Spleen (tissue), 7 donors: Measurements from ENCODE around the gene HSD17B12.

Experiments
- POLR2A ChIP-seq, 3 donors: fragments of 450-650 bp; IDR thresholded peaks; one replicate each; pipeline ENCODE4 v1.5.1; 2017; ENCODE audit warnings: antibody characterized with exemption in 3 of 3, mild to moderate bottlenecking in 1 of 3
- TF ChIP-seq, protein P1 (sequence below), 11 experiments: fragments of 200-600 bp in 7 of 11; fragments of 450-650 bp in 4 of 11; sonication (generic) in 4 of 11; IDR thresholded peaks in 8 of 11; conservative IDR thresholded peaks in 3 of 11; 1 replicate in 7 of 11; 2 replicates in 4 of 11; pipeline versions ENCODE4 v1.4.0 to v1.8.0; 2016 to 2021; ENCODE audit warnings: antibody characterized with exemption in 11 of 11, inconsistent platforms in 4 of 11, mild to moderate bottlenecking in 1 of 11
- donor health status: DM: no; HTN: no; CAD: no; lungs with moderate emphysema.
- donor health status: DM: no; HTN: no; CAD: no.
- donor health status: DM: no; HTN: no; CAD: no.

DNA sequence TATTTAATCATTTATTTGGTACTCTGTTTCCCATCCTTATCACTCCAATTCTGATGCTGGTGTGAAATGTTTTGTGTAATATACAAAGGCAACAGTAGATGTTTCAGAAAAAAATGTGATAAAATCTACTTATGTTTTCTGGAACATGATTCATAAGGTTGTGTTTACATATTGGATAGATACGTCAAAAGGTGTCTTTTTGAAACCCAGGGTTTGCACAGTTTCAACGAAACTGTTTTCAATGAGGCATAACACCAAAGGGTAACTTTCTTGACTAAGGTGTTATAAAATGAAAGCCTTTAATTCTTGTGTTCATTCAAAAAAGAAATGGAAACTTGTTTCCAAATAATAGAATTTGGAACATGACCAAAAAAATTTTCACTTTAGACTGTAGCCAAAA is 33.8 kb upstream of the HSD17B12 start:
- TF ChIP-seq, protein P1, sequence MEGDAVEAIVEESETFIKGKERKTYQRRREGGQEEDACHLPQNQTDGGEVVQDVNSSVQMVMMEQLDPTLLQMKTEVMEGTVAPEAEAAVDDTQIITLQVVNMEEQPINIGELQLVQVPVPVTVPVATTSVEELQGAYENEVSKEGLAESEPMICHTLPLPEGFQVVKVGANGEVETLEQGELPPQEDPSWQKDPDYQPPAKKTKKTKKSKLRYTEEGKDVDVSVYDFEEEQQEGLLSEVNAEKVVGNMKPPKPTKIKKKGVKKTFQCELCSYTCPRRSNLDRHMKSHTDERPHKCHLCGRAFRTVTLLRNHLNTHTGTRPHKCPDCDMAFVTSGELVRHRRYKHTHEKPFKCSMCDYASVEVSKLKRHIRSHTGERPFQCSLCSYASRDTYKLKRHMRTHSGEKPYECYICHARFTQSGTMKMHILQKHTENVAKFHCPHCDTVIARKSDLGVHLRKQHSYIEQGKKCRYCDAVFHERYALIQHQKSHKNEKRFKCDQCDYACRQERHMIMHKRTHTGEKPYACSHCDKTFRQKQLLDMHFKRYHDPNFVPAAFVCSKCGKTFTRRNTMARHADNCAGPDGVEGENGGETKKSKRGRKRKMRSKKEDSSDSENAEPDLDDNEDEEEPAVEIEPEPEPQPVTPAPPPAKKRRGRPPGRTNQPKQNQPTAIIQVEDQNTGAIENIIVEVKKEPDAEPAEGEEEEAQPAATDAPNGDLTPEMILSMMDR (IDR thresholded peaks at IDR 0.05 in 8 of 11, conservative IDR thresholded peaks at IDR 0.05 in 3 of 11), result no peak
- TF ChIP-seq POLR2A (IDR thresholded peaks at IDR 0.05), result no peak
